ENCODE results near the gene GOLGA6C.
"Not testable (repeated sequence)": the region's sequence is repeated elsewhere in the genome, so short reads cannot be mapped to it uniquely, and the experiment has no call there.

GOLGA6C gene

DNA sequence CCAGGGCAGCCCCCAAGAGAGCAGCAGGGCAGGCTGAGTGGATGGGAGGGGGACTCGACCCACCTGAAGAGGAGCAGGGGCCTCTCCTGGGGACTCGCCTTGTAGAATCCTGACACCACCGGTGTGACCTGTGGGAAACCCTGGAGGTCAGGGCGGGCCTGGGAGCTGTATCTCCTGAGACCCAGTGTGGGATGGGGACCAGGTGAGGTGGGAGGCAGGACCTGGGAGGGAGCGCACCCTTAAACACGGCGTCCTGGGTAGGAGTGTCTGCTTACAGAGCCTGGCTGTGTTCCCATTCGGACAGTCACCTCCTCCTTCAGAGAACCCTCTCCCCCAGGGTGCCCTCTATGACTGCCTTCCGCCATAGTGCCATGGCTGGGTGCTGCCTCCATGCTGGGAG is 29.3 kb upstream of the GOLGA6C start:
- no peak for DNase-seq

DNA sequence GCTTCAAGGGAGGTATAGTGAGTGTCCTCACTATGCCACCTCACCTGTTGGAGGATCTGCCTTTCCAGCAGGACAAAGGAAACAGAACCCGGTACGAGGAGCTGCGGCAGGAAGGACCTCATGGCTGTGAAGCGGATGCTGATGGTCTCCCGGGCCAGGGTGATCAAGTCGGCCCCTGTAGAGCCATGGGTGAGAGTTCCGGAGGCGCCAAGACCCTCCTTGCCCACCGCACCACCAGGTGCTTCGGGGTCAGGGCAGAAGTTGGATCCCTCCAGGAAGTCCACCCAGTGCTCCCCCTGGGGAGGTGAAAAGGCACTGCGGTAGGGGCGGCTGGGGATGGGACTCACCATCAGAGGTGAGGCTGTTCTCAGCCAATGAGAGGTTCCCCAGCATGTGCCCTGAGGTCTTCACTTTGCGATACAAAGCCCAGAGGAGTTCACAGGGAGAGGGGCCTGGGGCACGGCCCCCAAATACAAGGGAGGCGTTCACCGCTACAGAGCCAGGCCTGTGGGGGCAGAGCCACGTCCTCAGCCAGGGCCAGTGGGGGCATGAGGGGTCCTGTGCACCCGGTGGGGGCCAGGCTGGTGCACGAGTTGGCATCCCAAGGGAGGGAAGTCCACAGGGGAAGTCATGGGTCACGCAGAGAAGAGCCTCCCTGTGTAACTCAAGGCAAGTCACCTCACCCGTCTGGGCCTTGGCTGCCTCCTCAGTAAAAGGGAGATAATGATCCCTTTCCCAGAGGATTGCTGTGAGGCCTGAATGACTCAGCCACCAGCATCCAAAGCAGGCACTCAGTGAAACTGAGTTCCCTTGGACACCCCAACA is 28.7 kb upstream of the GOLGA6C start:
- no peak for DNase-seq

DNA sequence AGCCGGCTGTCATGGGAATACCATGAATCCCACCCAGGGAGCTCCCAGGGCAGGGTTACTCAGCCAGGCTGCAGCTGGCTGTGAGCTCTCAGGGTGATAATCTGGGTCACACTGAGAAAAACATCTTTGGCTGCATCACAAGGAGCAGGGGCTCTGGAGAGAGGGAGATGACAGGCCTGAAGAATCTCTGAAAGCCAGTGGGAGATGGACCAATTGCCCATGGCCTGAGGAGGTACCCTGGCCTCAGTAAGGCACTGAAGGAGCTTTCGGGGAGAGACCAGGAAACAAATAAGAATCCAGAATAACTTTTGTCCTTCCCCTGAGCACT is 28.2 kb upstream of the GOLGA6C start:
- DNase-seq: no peak

DNA sequence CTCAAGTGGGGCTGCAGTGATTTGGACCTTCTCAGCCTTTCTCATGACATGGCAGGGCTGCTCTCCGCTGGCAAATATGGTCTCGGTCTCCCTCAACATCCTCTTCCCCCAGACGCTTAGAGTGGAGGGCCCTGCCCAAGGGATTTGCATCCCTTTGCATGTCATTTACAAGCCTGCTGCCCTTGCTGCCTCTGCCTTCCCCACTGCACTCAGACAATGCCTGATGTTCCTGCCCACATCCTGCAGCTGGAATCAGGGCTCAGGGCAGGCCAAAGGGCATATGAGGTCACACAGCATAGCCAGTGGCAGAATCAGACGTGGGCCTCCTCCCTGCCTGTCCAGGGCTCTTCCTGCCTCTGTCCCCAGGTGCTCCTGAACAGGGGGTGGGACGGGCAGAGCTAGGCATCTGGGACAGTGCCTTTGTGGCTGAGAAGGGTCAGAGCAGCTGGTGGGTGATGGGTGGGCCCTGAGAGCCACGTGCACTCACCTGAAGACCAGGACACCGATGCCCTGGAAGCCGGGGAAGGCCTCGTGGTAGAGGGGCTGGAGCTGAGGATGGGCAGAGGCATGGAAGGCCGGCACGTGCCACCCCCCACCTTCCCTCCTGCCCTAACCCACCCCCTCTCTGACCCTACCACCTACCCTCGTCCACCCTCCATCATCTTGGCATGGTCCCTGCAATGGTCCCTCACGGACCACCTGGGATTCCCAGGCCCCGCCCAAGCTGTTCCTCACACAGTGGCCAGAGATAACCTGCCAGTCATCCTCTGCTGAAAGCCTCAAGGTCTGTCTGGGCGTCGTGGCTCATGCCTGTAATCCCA is 27.4 kb upstream of the GOLGA6C start:
- peak; percentile 30 for DNase-seq

DNA sequence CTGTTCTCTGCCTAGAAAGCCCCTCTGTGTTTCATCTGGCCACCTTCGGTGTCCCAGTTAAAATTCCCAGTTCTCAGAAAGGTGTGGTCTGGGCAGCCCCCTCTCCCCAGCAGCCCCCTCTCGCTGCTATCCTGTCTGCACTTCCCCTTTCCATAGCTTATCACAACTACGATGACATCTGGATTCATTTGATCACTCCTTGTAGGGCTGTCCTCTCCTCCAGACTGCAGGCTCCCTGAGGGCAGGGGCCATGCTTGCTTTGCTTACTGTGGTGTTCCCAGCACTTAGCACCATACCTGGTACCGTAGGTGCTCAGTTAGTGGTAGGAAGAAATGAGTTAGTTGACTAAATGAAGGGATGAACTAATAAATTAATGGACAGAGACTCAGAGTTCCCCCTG is 26.3 kb upstream of the GOLGA6C start:
- DNase-seq: no peak

DNA sequence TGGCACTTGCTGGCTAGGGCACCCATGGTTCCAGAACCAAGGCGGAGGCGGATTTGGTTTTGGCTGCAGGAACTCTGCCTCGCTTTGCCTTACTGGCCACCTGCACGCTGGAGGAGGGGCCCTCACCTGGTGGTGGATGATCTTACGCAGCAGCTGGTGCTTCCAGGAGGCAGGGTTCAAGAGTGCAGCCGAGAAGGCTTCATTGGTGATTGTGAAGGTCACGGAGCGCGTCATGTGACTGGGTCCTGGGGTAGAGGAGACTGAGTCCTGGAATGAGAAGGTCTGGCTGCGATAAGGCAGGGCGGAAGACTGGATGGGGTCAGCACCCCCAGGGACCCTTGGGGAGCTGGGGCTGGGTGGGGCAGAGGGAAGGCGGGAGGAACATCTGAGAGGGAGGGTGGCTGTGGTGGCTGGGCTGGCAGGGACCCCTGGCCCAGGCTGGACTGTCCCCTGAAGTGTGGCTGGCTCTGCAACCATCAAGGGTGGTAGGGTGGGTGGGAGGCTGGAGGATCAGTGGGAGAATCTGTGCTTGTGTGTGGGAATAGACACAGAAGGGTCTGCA is 25.8 kb upstream of the GOLGA6C start:
- no peak for DNase-seq

DNA sequence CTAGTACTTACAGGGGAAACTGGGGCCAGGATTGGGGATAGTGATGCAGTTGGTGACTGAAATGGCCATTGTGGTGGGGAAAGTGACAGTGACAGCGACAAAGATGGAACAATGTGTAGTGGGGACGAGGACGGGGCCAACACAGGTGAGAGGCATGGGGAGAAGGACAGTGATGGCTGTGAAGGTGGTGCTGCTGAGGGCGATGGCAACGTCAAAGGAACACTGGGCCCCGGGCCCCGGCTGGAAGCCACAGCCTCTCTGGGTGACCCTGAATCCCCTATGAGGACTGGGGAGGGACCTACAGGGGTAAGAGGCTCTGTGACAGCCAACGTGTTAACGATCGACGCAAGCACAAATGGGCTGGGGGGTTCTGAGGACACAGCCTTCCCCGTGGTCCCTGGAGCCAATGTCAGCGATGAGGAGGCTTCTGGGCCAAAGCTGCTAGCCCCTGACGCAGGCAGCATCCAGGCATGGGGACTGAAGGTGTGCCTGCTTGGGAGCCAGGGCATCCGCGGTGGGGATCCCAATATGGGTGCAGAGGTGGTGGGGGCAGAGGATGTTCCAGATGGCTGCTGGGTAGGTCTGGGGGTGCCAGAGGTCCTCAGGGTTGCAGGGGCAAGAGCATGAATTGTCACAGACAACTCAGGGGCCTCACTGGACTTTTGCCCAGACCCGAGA is 25.2 kb upstream of the GOLGA6C start:
- DNase-seq: peak; percentile 32

DNA sequence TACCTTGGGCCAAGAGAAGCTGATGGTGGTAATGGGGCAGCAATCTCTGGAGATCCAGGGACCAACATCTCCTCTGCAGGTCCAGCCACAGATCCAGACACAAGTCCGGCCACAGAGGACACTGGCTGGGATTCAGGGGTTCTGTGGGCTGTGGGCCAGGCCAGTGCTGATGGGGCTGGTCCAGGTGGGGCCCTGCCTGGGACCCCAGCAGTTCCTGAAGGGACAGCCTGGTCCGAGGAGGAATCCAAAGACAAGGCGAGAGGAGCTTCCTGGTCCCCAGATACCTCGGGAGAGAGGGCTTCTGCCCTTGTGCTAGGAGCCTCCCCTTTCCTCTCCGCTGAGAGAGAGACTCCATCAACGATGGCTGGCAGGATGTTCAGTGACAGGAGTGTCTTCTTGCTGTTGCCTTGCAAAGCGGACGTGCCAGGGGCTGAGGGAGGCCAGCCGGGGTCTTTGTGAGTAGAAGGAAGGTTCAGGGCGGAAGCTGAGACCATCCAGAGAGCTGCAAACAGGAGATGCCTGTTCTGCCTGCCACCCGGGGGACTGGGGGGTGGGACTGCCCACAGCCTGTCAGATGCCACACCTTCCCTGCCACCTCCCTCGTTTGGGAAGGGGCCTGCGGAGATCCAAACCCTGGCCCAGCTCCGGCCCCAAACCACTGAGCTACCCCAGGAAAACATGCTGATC is 24.5 kb upstream of the GOLGA6C start:
- peak; percentile 24 for DNase-seq

DNA sequence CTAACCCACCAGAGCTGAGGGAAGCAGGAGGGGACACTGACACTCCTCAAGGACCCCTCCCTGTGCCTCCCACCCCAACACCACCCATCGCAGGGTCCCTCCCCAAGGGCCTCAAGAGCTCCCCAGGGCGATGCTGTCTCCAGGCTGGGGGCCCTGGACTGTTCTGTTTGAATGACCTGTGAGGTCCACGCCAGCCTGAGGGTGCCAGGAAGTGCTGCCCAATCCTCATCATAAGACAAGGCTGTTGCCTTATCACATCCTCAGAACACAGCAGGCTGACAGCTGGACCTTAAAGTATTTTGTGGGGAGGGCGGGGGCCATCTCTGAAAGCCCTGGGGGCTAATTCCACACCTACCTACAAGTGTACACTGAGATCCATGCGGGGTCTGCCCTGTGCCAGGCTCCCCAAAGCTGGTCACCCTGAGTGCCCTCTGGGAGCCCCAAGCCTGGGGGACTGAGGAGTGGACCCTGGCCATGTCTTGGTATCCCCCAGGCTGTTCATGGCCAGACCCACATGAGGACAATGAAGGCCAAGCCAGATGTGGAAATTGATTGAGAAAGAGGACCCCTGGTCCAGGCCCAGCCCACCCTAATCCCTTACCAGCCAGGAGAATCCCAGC is 23.8 kb upstream of the GOLGA6C start:
- DNase-seq: peak; percentile 20

DNA sequence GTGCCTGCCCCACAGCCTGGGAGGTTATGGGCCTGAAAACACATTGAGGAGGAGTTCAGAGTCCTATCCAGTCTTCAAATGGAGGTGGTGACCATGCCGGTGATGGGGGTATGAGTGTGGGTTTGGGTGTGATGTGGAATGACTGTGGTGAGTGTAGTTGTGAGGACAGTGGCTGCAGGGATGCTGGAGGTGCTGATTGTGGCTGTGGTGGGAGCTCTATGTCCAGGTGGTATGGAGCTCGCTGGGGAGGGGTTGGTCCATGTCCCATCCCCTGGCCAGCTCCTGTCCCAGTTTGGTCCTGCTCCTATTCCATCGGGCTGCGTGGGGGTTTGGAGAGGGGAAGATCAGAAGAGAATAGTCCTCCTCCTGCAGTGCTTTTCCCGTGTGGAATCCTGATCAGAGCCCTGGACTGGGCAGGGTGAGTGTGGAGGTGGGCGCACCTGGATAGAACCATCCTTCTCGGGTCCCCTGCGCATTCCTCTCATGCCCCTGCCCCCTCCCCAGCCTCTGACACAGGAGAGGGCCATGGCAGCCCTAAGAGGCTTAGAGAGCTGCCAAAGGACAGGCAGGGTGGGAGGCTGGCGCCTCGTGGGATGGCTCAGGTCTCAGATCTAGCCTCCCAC is 23.0 kb upstream of the GOLGA6C start:
- peak; percentile 40 for DNase-seq

DNA sequence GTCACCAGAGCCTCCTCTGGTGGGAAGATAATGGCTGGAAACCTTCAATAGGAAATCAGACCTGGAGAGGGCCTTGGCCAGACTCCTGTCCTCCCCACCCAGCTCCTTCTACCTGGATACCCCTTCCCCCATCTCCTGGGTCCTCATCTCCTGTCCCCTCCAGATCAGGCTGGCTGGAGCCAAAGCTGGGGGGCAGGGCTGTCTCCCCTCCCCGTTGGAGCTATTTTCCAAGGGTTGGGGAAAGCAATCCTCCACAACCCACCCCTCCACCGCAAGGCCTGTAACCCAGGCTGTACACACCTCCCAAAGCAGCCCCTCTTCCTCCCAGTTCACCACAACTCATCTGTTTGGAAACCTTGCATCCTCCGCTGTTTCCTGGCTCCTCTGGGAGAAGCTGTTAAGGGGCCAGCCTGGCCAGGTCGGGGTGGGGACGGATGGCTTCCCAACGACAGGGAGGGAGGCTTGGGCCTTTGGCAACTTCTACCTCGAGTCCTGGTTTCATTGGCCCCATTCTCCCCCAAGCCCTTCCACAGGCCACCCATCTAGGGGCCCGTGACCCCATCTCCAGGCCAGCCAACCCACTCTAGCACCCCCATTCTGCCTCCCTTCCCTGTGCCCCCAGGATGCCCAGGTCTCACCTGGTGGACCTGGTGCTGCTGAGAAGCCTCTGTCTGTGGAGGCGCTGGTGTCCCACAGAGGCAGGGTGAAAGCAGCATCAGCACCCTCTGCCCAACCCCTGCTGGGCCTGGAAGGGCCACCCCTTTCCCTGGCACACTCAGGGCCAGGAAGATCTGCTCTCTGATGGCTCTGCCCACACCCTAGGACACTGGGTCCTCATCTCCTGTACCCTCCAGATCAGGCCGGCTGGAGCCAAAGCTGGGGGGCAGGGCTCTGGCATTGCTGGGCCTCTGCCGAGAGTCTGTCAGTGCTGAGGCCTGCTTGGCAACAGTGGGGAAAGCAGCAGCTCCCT is 22.1 kb upstream of the GOLGA6C start:
- peak; percentile 13 for DNase-seq

DNA sequence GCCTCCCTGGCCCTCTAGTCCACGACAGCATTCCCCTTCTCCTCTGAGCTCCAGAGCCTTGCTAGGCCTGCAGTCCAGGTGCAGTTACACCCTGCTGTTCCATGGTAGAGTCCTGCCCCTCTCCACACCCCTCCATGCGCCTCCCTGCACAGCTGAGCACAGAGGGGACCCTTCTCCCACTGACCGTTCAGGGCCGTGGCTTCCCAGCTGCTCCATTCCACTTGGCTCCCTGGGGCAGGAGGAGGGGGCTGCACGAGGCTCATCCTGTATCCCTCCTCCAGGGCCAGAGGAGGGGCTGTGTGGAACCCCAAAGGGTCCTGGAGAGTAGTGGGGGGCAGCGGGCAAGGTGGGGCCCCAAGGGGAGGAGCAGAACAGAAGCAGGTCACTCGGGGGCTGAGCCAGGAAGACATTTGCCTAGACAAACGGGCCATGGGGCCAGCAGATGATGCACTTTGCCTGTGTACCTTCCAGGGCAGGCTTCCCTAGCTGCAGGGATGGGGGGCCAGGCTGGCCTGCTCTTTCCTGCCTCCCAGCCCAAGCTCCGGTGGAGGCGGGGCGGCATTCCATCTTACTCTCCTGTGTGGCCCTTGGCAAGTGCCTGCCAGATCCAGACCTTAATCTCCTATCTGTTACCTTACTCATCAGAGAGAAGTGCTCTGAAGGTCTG is 20.7 kb upstream of the GOLGA6C start:
- peak; percentile 25 for DNase-seq

DNA sequence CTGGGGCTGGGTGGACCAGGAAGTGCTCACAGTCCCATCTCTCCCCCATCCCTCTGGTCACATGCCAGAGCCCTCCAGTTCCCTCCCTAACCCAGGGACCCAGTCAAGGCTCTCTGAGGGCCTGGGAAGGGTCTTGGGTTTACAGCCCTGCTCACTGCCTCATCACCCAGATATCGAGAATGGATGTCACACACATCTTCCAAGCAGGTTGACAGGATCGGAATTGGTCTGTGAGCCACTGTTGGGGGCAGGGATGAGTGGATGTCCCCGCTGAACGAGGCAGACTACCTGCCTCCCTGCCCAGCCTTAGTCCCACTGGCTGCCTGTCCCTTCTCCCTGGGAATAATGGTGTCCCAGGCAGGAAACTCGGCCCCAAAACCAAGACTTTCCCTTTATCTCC is 20.0 kb upstream of the GOLGA6C start:
- DNase-seq: no peak

DNA sequence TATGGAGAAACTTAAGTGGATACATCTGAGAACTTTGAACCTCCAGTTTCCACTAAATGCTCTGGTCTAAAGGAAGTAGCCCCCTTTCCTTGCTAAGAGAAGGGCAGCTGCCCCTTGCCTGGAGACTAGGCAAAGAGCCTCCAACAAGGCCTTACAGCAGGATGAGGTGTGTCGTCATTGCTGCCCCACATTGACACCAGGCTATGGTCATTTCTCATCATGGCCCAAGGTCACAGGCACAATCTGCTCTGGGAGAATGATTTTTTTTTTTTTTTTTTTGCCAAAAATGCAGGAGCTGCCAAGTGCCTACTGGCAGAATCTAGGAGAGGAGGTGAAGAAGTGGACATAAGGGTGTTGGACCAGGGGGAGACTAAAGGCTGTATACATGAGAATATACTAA is 12.4 kb upstream of the GOLGA6C start:
- DNase-seq: not testable (repeated sequence)

DNA sequence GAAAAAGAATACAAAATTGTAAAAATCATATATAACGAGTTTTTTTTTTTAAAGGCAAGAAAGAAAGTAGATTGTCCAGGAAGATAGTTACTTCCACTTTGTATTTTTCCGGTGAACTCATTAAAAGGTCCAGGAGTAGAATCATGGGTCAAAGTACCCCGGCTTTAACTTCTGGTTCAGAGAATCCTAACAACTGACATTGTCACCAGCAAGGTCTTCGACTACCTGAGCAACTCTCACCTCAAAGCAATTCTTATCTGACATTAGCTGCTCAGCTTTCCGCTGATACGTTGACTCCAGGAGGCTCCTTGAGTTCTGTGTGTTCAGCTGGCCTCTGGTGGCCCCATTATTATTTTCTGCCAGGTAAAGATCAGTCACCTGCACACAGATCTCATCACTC is 9.1 kb upstream of the GOLGA6C start:
- DNase-seq: not testable (repeated sequence)

DNA sequence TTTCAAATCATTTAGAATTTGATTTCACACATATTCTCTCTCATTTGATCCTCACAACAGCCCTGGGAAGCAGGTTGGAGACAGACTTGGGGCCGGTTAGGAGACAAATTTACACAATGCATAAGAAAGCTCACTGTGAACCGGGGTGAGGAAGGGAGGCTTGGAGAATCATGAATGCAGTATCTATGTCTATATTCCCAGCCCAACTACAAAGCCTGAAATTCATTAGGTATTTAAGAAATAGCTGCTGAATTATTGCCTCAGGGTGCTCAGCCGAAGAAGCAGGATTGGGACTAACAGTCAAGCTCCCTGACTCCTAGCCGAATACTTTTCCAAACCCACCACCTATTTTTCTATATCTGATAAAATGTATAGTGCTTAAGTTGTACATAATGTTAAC is 8.4 kb upstream of the GOLGA6C start:
- no peak for DNase-seq

DNA sequence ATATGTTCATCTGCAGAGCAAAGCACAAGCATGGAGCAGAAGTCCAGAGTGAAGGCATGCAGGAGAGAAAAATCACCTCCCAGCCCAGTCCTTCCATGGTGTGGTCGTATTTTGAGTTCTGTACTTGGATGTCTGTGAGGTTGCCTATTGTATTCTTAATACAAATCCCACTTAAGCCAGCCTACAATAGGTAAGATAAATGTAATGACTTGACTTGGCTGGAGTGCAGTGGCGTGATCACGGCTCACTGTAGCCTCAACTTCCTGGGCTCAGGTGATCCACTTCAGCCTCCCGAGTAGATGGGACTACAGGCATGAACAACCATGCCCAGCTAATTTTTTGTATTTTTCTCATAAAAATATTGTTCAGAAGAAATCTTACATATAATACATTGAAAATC is 6.8 kb upstream of the GOLGA6C start:
- DNase-seq: not testable (repeated sequence)

DNA sequence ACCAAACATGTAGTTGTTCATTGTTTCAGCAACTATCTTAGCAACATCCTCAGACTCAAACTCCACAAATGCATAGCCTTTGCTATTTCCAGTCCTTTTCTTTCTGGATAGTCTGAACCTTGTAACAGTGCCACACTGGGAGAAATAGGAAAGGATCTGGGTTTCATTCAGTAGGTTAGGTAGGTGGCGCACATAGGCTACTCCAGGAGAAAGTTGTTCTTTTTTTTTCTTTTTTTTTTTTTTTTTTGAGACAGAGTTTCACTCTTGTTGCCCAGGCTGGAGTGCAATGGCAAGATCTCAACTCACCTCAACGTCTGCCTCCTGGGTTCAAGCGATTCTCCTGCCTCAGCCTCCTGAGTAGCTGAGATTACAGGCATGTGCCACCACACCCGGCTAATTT is 5.8 kb upstream of the GOLGA6C start:
- DNase-seq: not testable (repeated sequence)

DNA sequence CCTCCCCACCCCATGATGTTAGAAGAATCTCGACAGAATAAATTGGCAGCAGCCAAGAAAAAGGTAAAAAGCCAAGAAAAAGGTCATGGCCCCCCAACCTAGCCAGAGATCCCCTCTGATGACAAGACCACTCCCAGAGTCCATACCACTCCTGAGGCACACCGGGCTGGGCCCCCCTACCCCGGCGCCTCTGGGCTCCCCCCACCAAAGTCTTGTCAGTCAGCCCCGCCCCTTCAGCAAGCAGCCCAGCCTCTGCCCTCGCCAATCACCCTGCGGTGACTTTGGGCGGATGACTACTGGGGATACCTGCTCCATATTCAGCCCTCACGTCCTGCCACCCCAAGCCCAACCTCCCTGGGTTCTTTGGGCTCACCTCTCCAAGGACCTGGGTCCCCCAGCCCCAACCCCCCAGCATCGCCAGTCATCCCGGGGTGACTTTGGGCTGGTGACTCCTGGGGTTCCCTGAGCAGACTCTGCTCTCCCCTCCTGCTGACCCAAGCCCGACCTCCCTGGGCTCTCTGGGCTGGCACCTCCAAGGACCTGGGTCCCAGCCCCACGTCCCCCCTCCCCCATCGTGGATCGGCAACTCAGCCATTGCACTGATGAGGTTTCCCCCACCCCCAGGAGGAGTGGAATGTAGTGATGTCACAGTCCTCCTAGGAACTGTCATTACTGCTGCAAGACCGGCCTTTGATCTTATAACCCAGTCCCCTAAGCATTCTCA is 648 bp downstream of the GOLGA6C start:
- not testable (repeated sequence) for DNase-seq

Data from right forelimb (tissue), 1 donor.